ENCODE measurements around the gene CHD2. TPM values are rescaled to one million over a fixed set of nuclear protein-coding genes. Genes with fewer than 3 reads are reported as not detected.
"Not testable (repeated sequence)": the region's sequence is repeated elsewhere in the genome, so short reads cannot be mapped to it uniquely, and the experiment has no call there.

CHD2 gene
- total RNA-seq, 1 experiment from 2014 or later: 26.3 TPM

DNA sequence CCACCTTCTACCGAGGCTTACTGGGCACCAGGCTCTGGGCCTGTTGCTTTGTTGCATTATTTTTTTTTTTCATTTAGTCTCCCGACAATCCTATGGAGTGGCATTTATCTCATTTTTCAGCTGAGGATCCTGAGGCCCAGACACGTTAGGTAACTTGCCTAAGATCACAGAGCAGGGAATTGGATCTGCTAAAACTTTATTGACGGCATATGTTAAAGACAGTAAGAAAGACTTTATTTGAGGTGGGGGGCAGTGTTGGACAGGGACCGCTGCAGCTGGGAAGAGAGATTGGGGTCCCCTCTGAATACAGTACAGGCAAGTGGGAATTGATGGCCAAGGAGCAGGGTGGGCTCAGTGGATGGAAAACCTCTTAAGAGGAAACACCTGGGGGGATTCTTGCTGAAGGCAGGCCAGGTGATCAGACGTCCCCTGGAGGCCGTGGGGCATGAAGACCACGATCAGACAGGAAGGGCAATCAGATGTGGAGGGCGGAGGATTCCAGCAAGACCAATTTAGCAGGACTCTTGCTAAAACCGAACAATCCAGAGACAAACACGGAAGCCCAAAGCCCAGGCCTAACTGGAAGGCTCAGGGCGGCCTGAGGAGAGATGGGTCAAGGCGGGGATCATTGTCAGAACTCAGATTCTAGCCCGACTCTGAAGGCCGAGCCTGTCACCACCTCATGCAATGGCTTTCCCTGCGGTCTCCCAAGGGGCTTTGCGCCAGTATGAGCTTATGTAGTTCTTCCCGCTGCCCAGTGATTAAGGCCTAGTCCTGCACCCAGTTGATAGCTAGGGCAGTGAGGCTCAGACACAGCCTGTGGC, 135.2 kb downstream of the CHD2 start:
- DNase-seq (ENCODE audit: low read depth): no peak

DNA sequence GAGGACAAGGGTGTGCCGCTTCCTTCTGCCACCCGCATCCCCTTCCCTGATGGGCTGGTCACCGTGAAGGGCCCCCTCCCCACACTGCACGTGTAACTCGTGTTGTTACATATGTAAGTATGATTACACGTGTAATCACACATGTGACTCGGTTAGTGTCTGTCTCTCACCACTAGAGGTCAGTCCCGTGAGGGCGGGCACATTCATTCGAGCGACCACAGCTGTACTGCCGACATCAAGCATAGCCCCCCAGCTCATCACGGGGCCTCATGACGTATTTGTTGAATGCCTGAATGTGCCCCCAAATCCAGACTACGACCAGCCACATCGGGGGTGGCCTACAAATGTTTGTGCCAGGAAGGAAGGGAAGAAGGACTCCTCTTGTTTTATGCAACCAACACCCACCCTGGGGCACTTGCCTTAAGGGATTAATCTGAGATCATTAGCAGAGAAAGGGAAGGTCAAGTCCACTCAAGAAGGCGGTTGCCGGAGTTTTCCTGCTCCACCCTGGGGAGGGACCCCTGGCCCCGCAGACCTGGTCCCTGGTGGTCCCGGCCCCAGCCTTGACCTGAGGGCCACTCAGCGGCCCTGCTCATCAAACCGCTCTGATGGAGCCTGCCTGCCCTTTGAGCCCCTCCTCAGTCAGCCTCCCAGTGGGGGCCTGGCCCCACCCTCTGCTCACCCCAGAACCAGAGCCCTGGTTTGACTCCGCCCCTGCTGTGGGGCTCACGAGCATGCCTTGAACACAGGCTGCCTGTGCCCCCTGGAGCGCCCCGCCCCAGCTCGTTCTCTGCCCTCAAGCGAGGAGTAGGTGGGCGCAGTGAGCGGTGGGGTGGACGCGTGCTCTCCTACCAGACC, 136.1 kb downstream of the CHD2 start:
- DNase-seq (ENCODE audit: low read depth): peak; percentile 49

DNA sequence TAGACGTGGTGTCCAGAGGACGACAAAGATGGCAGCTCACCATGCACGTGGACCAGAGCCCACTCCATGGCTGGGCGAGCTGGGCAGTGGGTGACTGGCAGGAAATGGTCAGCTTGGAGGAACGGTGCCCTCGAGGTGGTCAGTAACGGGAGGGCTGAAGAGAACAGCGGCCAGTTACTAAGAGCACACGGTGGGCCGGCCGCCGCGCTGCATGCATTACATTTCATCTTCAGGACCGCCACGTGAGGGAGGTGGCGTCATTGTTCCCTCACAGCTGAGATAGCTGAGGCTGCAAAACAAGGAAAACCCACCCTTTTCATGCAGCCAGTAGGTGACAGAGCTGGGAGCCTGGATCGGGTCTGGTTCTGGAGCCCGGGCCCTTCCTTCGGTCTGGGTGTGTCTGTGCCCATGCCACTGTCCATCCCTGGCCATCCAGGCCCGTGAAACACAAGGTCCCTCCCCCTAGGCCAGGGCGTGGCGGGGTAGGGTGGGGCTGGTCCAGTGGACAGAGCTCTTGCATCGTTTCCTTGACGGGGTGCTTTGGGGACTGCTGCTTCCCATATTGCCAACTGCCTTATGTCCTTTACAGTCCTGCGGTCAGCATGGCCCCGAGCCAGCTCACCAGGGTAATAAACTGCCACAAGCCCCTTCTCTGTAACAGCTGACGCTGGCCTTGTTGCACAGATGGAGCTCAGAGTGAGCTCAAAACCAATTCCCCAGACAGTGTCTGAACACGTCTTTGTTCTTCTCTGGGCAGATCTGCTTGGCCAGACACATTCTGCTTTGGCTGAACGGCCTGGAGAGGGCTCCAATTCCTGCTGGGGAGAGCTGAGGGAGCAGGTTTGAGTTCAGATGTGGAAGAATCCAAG, 137.1 kb downstream of the CHD2 start:
- DNase-seq (ENCODE audit: low read depth): no peak

- DNase-seq (ENCODE audit: low read depth): no peak
Measured at GRCh38 chr15:93037820-93038705, 137.9 kb downstream of the CHD2 start.

- not testable (repeated sequence) for DNase-seq (ENCODE audit: low read depth)
Measured at GRCh38 chr15:93039562-93040287, 139.6 kb downstream of the CHD2 start.

GRCh38 chr15:93040288-93041158, 140.4 kb downstream of the CHD2 start:
- DNase-seq (ENCODE audit: low read depth): no peak

- no peak for DNase-seq (ENCODE audit: low read depth)
Measured at GRCh38 chr15:93041159-93041547, 141.0 kb downstream of the CHD2 start.

DNA sequence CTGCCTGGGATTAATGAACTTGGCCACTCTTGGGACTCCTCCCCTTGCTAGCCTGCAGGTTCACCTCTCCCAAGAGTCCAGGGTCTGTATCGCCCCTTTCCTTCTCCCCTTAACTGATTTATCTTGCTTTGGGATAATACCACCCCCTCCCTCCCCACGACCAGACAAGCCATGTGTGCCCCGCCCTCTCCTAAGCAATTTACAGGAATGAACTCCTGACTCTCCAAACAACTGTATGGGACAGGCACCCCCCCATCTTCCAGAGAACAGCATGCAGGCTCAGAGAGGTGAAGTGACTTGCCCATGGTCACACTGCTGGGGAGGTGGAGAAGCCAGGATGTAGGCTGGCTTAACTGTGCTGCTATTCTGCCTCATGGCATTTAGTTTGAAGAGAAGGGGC, 142.1 kb downstream of the CHD2 start:
- DNase-seq (ENCODE audit: low read depth): no peak

DNA sequence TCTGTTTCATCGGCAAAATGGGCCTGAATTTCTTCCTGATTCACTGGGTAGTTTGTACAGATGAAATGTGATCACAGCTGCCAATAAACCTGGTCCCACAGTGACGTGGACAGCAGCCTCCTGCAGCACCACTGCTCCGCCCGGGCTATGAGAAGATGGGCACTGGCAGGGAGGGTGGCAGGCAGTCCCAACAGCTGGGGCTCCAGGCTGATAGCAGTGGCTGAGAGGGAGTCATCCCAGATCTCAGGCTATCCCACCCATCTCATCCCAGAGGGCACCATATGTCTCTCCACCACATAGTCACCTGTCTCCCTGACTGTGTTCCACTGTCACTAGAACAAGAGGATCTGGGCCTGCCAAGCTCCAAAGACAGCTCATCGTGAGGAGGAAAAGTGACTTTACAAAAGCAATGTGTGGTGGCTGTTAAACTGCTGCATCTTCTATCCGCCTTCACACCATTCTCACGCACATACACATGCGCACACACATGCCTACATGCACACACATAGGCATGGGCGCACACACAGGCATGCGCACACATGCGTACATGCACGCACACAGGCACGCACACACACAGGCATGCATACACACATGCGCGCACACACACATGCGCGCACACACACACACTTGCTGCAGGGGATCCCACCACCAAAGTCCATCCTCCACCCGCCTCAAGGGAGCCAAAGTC, 142.7 kb downstream of the CHD2 start:
- DNase-seq (ENCODE audit: low read depth): no peak

DNA sequence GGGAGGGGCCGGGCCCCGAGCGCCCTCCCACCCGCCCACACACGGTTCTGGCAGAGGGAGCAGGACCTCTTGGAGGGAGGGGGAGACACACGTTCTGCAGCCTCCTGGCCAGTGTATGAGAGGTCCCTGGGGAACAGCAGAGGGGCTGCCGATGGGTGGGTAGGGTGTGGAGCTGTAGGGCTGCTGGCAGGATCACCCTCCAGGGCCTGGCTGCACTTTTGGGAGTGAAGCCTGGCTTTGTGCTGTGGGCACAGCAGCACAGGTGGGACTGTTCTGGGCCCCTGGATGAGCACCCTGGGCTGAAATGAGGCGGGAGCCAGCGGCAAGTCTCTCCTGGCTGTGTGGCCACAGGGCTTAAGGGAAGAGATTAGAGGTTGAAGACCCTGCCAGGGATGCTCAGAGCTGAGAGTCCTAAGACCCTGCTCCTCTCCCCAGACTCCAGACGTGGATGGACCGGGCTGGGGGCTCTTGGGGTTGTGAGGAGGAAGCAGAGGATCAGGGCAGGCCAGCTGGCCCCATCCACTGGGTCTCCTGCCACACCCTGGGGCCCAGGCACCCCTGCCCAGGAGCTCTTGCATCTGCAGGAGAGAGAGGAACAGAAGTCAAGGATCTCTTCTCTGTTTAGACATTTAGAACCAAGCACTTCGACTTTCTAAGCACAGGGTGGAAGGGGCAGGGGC, 143.6 kb downstream of the CHD2 start:
- no peak for DNase-seq (ENCODE audit: low read depth)

- no peak for DNase-seq (ENCODE audit: low read depth)
Measured at GRCh38 chr15:93044301-93045190, 144.4 kb downstream of the CHD2 start.

DNA sequence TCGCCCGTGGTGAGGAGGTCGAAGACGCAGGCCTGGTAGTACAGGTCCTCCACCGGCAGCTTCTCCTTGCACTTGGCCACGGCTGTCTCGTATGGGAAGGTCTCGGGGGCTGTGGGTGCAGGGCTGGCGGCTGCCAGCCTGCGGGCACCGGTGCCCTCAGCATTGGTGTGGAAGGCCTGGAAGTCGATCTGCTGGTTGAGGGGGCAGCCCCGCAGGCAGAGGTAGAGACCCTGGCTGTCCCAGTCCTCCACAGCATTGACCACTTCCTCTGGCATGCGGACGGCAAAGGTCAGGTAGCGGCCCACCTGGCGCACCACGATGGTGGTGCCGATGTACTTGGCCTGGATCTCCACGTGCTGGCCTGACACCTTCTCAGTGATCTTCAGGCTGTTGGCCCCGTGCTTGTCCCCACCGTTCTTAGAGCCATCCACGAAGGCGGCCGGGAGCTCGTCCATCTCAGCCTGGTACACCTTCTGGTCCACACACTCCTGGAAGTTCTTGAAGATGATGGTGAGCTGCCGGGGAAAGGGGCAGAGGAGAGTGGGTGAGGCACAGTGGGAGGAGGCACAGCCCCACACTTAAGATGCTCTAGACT, 145.2 kb downstream of the CHD2 start:
- no peak for DNase-seq (ENCODE audit: low read depth)

DNA sequence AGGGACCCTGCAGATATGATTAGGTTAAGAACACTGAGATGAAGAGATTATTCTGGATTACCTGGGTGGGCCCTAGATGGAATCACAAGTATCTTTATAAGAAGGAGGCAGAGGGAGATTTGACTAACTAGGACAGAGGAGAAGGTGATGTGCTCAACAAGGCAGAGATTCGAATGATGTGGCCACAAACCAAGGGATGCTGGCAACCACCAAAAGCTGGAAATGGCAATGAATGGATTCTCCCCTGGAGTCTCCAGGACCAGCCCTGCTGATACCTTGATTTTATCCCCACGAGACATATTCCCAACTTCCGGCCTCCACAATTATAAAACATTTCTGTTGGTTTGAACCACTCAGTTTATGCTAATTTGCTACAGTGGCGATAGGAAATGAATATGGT, 146.0 kb downstream of the CHD2 start:
- DNase-seq (ENCODE audit: low read depth): no peak

DNA sequence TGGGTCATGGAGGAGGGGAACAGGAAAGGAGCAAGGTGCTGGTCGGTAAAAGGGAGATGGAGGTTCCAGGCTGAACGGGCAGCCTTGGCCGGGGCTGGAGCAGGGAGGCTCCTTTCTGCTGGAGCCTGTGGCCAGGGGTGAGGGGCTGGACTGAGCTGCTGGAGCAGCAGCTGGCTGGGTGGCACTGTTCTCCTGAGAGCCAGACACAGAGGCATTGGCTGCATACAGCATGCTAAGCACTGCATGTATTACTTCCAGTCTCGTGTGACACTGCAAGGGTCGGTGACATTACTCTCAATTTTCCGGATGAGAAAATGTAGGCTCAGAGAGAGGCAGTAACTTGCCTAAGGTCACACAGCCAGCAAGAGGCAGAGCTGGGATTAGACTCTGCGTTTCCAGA, 146.6 kb downstream of the CHD2 start:
- no peak for DNase-seq (ENCODE audit: low read depth)

- DNase-seq (ENCODE audit: low read depth): no peak
Measured at GRCh38 chr15:93047621-93048425, 147.7 kb downstream of the CHD2 start.

GRCh38 chr15:93048426-93048721, 148.2 kb downstream of the CHD2 start:
- no peak for DNase-seq (ENCODE audit: low read depth)

Data from Daoy (cell line).